ENCODE results near the gene FCAR. TPM values are rescaled to one million over a fixed set of nuclear protein-coding genes. Genes with fewer than 3 reads are reported as not detected.
"Not testable (repeated sequence)": the region's sequence is repeated elsewhere in the genome, so short reads cannot be mapped to it uniquely, and the experiment has no call there.

The FCAR gene
- total RNA-seq, 1 experiment from 2014 or later: 0.22 TPM

DNA sequence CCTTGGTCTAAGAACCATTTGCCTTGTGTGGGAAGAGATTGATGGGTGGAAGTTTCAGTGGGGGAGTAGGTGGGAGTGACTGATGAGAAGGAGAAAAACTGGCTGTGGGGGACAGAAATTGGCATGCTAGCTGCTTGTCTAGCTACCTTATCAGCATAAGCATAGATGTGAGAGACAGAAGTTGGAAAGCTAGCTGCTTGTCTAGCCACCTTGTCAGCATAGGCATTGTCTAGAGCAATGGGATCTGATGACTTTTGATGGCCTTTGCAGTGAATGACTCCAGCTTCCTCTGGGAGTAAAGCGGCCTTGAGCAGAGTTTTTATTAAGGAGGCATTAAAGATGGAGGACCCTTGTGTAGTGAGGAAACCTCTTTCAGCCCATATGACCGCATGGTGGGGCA, 22.0 kb downstream of the FCAR start:
- DNase-seq (ENCODE audit: low spot score) (no peak), ATAC-seq (no peak)
- peaks cover 14% of the 10 kb centered on the region for H3K36me3 Mint-ChIP-seq
- ChIA-PET POLR2A (no interaction called here), CTCF (interaction anchor here (0.7 kb wide), 1 partner anchor 15 kb away, joined by 5 read pairs; no protein-coding TSS in a partner anchor)
- H3K4me1 Mint-ChIP-seq: peaks cover 78% of the 10 kb centered on the region
- H3K9me3 Mint-ChIP-seq: peaks cover 13% of the 10 kb centered on the region
- peaks cover 8% of the 10 kb centered on the region for H3K27me3 Mint-ChIP-seq (ENCODE audit: low read depth)
- TF ChIP-seq, protein P1, sequence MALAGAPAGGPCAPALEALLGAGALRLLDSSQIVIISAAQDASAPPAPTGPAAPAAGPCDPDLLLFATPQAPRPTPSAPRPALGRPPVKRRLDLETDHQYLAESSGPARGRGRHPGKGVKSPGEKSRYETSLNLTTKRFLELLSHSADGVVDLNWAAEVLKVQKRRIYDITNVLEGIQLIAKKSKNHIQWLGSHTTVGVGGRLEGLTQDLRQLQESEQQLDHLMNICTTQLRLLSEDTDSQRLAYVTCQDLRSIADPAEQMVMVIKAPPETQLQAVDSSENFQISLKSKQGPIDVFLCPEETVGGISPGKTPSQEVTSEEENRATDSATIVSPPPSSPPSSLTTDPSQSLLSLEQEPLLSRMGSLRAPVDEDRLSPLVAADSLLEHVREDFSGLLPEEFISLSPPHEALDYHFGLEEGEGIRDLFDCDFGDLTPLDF (CRISPR knock-in tag; IDR thresholded peaks at IDR 0.05): no peak
- no peak for TF ChIP-seq ZBTB43 (CRISPR knock-in tag; IDR thresholded peaks at IDR 0.05)
- TF ChIP-seq ZNF425 (CRISPR knock-in tag; conservative IDR thresholded peaks at IDR 0.05): no peak
- peak overlapping the region; percentile 20; the same call in 1 of the 2 replicates for H3K4me3 Mint-ChIP-seq
- peak overlapping the region; percentile 1; the same call in 1 of the 2 replicates for H3K27ac Mint-ChIP-seq

- CTCF ChIA-PET: interaction anchor here (0.8 to 1.1 kb wide), 2 partner anchors 17 to 248 kb away, joined by 3 to 4 read pairs; no protein-coding TSS in a partner anchor
- H3K36me3 Mint-ChIP-seq: peaks cover 14% of the 10 kb centered on the region
- H3K9me3 Mint-ChIP-seq: peaks cover 13% of the 10 kb centered on the region
- ATAC-seq; DNase-seq (ENCODE audit: low spot score); H3K27ac Mint-ChIP-seq; POLR2A ChIA-PET; H3K4me3 Mint-ChIP-seq; H3K27me3 Mint-ChIP-seq (ENCODE audit: low read depth): not testable (repeated sequence)
- peaks cover 67% of the 10 kb centered on the region for H3K4me1 Mint-ChIP-seq
These were observed 24.6 kb downstream of the FCAR start for GRCh38 chr19:54898685-54899084.

DNA sequence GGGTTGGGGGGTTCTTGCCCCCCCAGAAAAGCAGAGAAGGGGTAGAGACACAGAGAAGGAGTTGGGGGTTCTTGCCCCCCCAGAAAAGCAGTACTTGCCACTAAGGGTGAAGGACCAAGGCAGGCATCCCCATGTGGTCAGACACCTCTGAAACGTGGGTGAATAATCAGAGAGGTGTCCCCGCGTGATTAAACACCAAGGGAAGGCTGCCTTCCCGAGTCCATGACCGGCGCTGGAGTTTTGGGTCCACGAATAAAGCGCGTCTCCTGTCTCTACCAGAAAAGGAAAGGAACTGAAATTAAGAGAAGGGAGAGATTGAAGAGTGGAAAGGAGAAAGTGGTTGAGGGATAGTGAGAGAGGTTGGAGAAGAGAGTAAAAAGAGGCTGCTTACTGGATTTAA, 25.6 kb downstream of the FCAR start:
- Mint-ChIP-seq H3K9me3 (peaks cover 13% of the 10 kb centered on the region), H3K36me3 (peaks cover 14% of the 10 kb centered on the region), H3K4me1 (peaks cover 59% of the 10 kb centered on the region), H3K27ac (peak overlapping the region; percentile 31; the same call in 1 of the 2 replicates)
- H3K4me3 Mint-ChIP-seq; H3K27me3 Mint-ChIP-seq (ENCODE audit: low read depth); POLR2A ChIA-PET; DNase-seq (ENCODE audit: low spot score); CTCF ChIA-PET; ATAC-seq: not testable (repeated sequence)

DNA sequence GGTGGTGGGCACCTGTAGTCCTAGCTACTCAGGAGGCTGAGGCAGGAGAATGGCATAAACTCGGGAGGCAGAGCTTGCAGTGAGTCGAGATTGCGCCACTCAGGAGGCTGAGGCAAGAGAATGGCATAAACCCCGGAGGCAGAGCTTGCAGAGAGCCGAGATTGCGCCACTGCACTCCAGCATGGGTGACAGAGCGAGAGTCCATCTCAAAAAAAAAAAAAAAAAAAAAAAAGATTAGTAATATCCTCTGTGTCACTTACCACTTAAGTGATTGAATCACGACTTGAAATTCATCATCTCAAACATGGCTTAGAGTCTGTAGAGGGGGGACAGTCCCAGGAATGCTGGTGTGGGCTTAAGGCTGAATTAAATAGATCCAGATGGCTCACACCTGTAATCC, 27.1 kb downstream of the FCAR start:
- not testable (repeated sequence) for H3K27me3 Mint-ChIP-seq (ENCODE audit: low read depth); H3K4me3 Mint-ChIP-seq; DNase-seq (ENCODE audit: low spot score); ATAC-seq
- peaks cover 58% of the 10 kb centered on the region for H3K4me1 Mint-ChIP-seq
- ChIA-PET POLR2A (interaction anchor here (0.7 kb wide), 1 partner anchor 217 kb away, joined by 5 read pairs; no protein-coding TSS in a partner anchor), CTCF (interaction anchor here (1.0 to 1.1 kb wide), 2 partner anchors 20 to 386 kb away, joined by 3 to 14 read pairs; no protein-coding TSS in a partner anchor)
- peaks cover 14% of the 10 kb centered on the region for H3K36me3 Mint-ChIP-seq
- H3K9me3 Mint-ChIP-seq: peaks cover 13% of the 10 kb centered on the region
- H3K27ac Mint-ChIP-seq: 0 out of 2 replicates have a peak overlapping the region, but pooled peaks have one; percentile 54

GRCh38 chr19:54902061-54902460, 28.0 kb downstream of the FCAR start:
- H3K36me3 Mint-ChIP-seq: peaks cover 14% of the 10 kb centered on the region

More at GRCh38 chr19:54902061-54902460, 28.0 kb downstream of the FCAR start:
- POLR2A ChIA-PET: interaction anchor here (0.6 to 0.7 kb wide), 3 partner anchors 9 to 234 kb away, joined by 3 to 5 read pairs (median 4); no protein-coding TSS in a partner anchor
- H3K9me3 Mint-ChIP-seq: peaks cover 13% of the 10 kb centered on the region
- H3K4me3 Mint-ChIP-seq: no peak overlapping the region
- CTCF ChIA-PET: interaction anchor here (0.6 to 3.0 kb wide), 4 partner anchors 9 to 1181 kb away, joined by 3 to 16 read pairs (median 5); no protein-coding TSS in a partner anchor
- H3K27me3 Mint-ChIP-seq (ENCODE audit: low read depth): peaks cover 5% of the 10 kb centered on the region
- peaks cover 58% of the 10 kb centered on the region for H3K4me1 Mint-ChIP-seq
- no peak for TF ChIP-seq E2F5 (CRISPR knock-in tag; IDR thresholded peaks at IDR 0.05)
- no peak for TF ChIP-seq ZNF317 (CRISPR knock-in tag; IDR thresholded peaks at IDR 0.05; ENCODE audit: borderline replicate concordance, low read depth)
- TF ChIP-seq ATF2 (CRISPR knock-in tag; IDR thresholded peaks at IDR 0.05; ENCODE audit: borderline replicate concordance, low read depth): no peak
- no peak for TF ChIP-seq CDX4 (CRISPR knock-in tag; IDR thresholded peaks at IDR 0.05; ENCODE audit: borderline replicate concordance)
- no peak for TF ChIP-seq FOXK1 (CRISPR knock-in tag; IDR thresholded peaks at IDR 0.05)
- TF ChIP-seq MXD4 (CRISPR knock-in tag; IDR thresholded peaks at IDR 0.05; ENCODE audit: borderline replicate concordance): no peak
- TF ChIP-seq TCF7 (CRISPR knock-in tag; IDR thresholded peaks at IDR 0.05; ENCODE audit: low read depth): no peak
- DNase-seq (ENCODE audit: low spot score): no peak
- ATAC-seq: peak; percentile 30; the same call in 1 of the 2 replicates
- H3K27ac Mint-ChIP-seq: peak overlapping the region; percentile 69; the same call in 1 of the 2 replicates

All from WTC11 (cell line).